NAMALWA (cell line): ENCODE data around the gene COL4A1.

Experiments used
- DNase-seq: peaks from one replicate; pipeline ENCODE4 v3.0.0-alpha.2; 2015; ENCODE audit warnings: low spot score

Gene COL4A1

GRCh38 chr13:110236431-110236830 lies 70.5 kb downstream of the COL4A1 start:
- no peak for DNase-seq

GRCh38 chr13:110234532-110234931 lies 72.4 kb downstream of the COL4A1 start:
- DNase-seq: no peak

GRCh38 chr13:110233951-110234280 lies 73.0 kb downstream of the COL4A1 start:
- no peak for DNase-seq

- DNase-seq: no peak
These were observed 73.6 kb downstream of the COL4A1 start for GRCh38 chr13:110233181-110233950.

GRCh38 chr13:110232756-110233155 lies 74.2 kb downstream of the COL4A1 start:
- no peak for DNase-seq

- DNase-seq: no peak
These were observed 74.8 kb downstream of the COL4A1 start for GRCh38 chr13:110232142-110232541.

- DNase-seq: no peak
These were observed 75.5 kb downstream of the COL4A1 start for GRCh38 chr13:110231348-110232047.

- DNase-seq: no peak
These were observed 76.2 kb downstream of the COL4A1 start for GRCh38 chr13:110230661-110231347.

GRCh38 chr13:110229905-110230563 lies 76.9 kb downstream of the COL4A1 start:
- no peak for DNase-seq

- no peak for DNase-seq
These were observed 77.7 kb downstream of the COL4A1 start for GRCh38 chr13:110228936-110229904.

GRCh38 chr13:110227864-110228643 lies 78.9 kb downstream of the COL4A1 start:
- no peak for DNase-seq

- DNase-seq: no peak
These were observed 79.5 kb downstream of the COL4A1 start for GRCh38 chr13:110227416-110227815.

GRCh38 chr13:110225609-110226574 lies 81.1 kb downstream of the COL4A1 start:
- DNase-seq: no peak

GRCh38 chr13:110225003-110225402 lies 82.0 kb downstream of the COL4A1 start:
- no peak for DNase-seq

GRCh38 chr13:110224519-110224918 lies 82.4 kb downstream of the COL4A1 start:
- DNase-seq: no peak

- DNase-seq: no peak
These were observed 85.4 kb downstream of the COL4A1 start for GRCh38 chr13:110221406-110222117.

GRCh38 chr13:110220471-110220870 lies 86.5 kb downstream of the COL4A1 start:
- no peak for DNase-seq

- DNase-seq: no peak
These were observed 88.3 kb downstream of the COL4A1 start for GRCh38 chr13:110218581-110219201.
